K562 treated with DMSO at 1 percent for 4 hours (cell line): ENCODE measurements around the gene GCNT2. TPM values are rescaled to one million over a fixed set of nuclear protein-coding genes. Genes with fewer than 3 reads are reported as not detected.

Source experiments
- total RNA-seq: library from RNA; unstranded; fragments of 300-600 nt; gene quantifications from 2 replicates; pipeline ENCODE4 v1.2.3, GENCODE V29; 2022; ENCODE audit not compliant: insufficient read depth

Gene GCNT2
- total RNA-seq: 0.89 and 1.1 TPM in 2 replicates

GRCh38 chr6:10521104-10521808 is at the start of gene GCNT2:
TSS of gene GCNT2 (plus strand) at chr6:10521351. CDS start at chr6:10528912, 7,561 bp downstream.

Other genes starting within 250 kb of the GCNT2 start
- 0.46 TPM in 1 of 2 replicates, not detected in the other for gene TFAP2A, start 106.3 kb upstream of the GCNT2 start, total RNA-seq
- gene C6orf52, start 173.3 kb downstream of the GCNT2 start, total RNA-seq: 5.5 TPM in 1 of 2 replicates, not detected in the other
- 14.4 and 15.7 TPM in 2 replicates for gene PAK1IP1, start 173.6 kb downstream of the GCNT2 start, total RNA-seq
- 252 and 261 TPM in 2 replicates for gene TMEM14C, start 201.7 kb downstream of the GCNT2 start, total RNA-seq
- 170 and 178 TPM in 2 replicates for gene TMEM14B, start 226.5 kb downstream of the GCNT2 start, total RNA-seq